ENCODE results near the gene PRDX2. TPM values are rescaled to one million over a fixed set of nuclear protein-coding genes. Genes with fewer than 3 reads are reported as not detected.

PRDX2 gene
- total RNA-seq, 1 experiment from 2014 or later, result 216 TPM

GRCh38 chr19:12793290-12794195 lies 8.1 kb downstream of the PRDX2 start:
- peak; percentile 87 for DNase-seq (ENCODE audit: extremely low read depth, low read depth)

- no peak for DNase-seq (ENCODE audit: extremely low read depth, low read depth)
Measured at GRCh38 chr19:12792853-12793289, 8.7 kb downstream of the PRDX2 start.

GRCh38 chr19:12792051-12792852 lies 9.3 kb downstream of the PRDX2 start:
- DNase-seq (ENCODE audit: extremely low read depth, low read depth), result no peak

- DNase-seq (ENCODE audit: extremely low read depth, low read depth), result peak; percentile 94
Measured at GRCh38 chr19:12791345-12792050, 10.1 kb downstream of the PRDX2 start, which contains the start of gene JUNB. Gene JUNB (plus strand): TSS chr19:12791486. CDS start chr19:12791772, 286 bp downstream.

GRCh38 chr19:12790628-12791344 lies 10.8 kb downstream of the PRDX2 start:
- DNase-seq (ENCODE audit: extremely low read depth, low read depth), result no peak

- peak; percentile 95 for DNase-seq (ENCODE audit: extremely low read depth, low read depth)
Measured at GRCh38 chr19:12789904-12790619, 11.5 kb downstream of the PRDX2 start.

GRCh38 chr19:12789098-12789903 lies 12.3 kb downstream of the PRDX2 start:
- no peak for DNase-seq (ENCODE audit: extremely low read depth, low read depth)

GRCh38 chr19:12788682-12789097 lies 12.9 kb downstream of the PRDX2 start:
- DNase-seq (ENCODE audit: extremely low read depth, low read depth), result no peak

- DNase-seq (ENCODE audit: extremely low read depth, low read depth), result no peak
Measured at GRCh38 chr19:12788042-12788681, 13.4 kb downstream of the PRDX2 start.

- DNase-seq (ENCODE audit: extremely low read depth, low read depth), result no peak
Measured at GRCh38 chr19:12787458-12787857, 14.1 kb downstream of the PRDX2 start.

GRCh38 chr19:12786952-12787351 lies 14.6 kb downstream of the PRDX2 start:
- DNase-seq (ENCODE audit: extremely low read depth, low read depth), result no peak

- no peak for DNase-seq (ENCODE audit: extremely low read depth, low read depth)
Measured at GRCh38 chr19:12786141-12786870, 15.3 kb downstream of the PRDX2 start.

- DNase-seq (ENCODE audit: extremely low read depth, low read depth), result no peak
Measured at GRCh38 chr19:12785431-12786031, 16.1 kb downstream of the PRDX2 start.

GRCh38 chr19:12784871-12785430 lies 16.6 kb downstream of the PRDX2 start:
- no peak for DNase-seq (ENCODE audit: extremely low read depth, low read depth)

GRCh38 chr19:12784394-12784870 lies 17.2 kb downstream of the PRDX2 start:
- no peak for DNase-seq (ENCODE audit: extremely low read depth, low read depth)

GRCh38 chr19:12783849-12784393 lies 17.7 kb downstream of the PRDX2 start:
- no peak for DNase-seq (ENCODE audit: extremely low read depth, low read depth)

Data from NCI-H460 (cell line).